MCF 10A (cell line): Measurements from ENCODE around the gene RBPJL. TPM values are rescaled to one million over a fixed set of nuclear protein-coding genes. Genes with fewer than 3 reads are reported as not detected.

Experiments
- BruUV-seq: library from RNA; stranded (reverse); fragments of 400-500 nt; replicated peaks from 2 replicates; lab custom pipeline; 2021; lab: Mats Ljungman, UMichigan
- CTCF ChIA-PET: fragments of 300-600 bp; sonication (Branson Sonifier 250); formaldehyde crosslinking; extraction: SDS; loops from one replicate; lab custom pipeline; 2021; ENCODE audit warnings: antibody characterized with exemption, inconsistent platforms; lab: Yijun Ruan, JAX
- POLR2A ChIA-PET: fragments of 300-600, 350-650 bp; sonication (Branson Sonifier 250); formaldehyde crosslinking; extraction: SDS; loops from one replicate; lab custom pipeline; 2020; ENCODE audit warnings: antibody characterized with exemption, inconsistent platforms; lab: Yijun Ruan, JAX
- DNase-seq: peaks from one replicate; pipeline ENCODE4 v3.0.0-alpha.2; 2018; ENCODE audit not compliant: unreplicated experiment
- H3K27ac Mint-ChIP-seq: one replicate; pipeline ENCODE4 v1.8.0; 2022; ENCODE audit warnings: mild to moderate bottlenecking, low read depth, mixed read lengths; ENCODE audit not compliant: unreplicated experiment
- H3K27me3 Mint-ChIP-seq: one replicate; pipeline ENCODE4 v1.8.0; 2022; ENCODE audit warnings: mixed read lengths; ENCODE audit not compliant: insufficient read depth, unreplicated experiment
- H3K36me3 Mint-ChIP-seq: one replicate; pipeline ENCODE4 v1.8.0; 2022; ENCODE audit warnings: mild to moderate bottlenecking, moderate library complexity, mixed read lengths; ENCODE audit not compliant: insufficient read depth, unreplicated experiment
- H3K4me1 Mint-ChIP-seq: one replicate; pipeline ENCODE4 v1.8.0; 2022; ENCODE audit warnings: mixed read lengths; ENCODE audit not compliant: insufficient read depth, unreplicated experiment
- H3K4me3 Mint-ChIP-seq: one replicate; pipeline ENCODE4 v1.8.0; 2022; ENCODE audit warnings: mild to moderate bottlenecking, moderate library complexity, mixed read lengths; ENCODE audit not compliant: unreplicated experiment
- H3K9me3 Mint-ChIP-seq: one replicate; pipeline ENCODE4 v1.8.0; 2022; ENCODE audit warnings: mixed read lengths; ENCODE audit not compliant: unreplicated experiment
- intact Hi-C: fragments of 100-400 bp; cut with micrococcal nuclease; formaldehyde crosslinking; loops from 2 replicates; pipeline ENCODE4 v1.14.1; 2022
- total RNA-seq: library from RNA; stranded (reverse); gene quantifications from 2 replicates; pipeline ENCODE4 v1.2.3, GENCODE V29; 2022
- TF ChIP-seq, protein P1 (sequence below): fragments of 200-600 bp; IDR thresholded peaks from one replicate; pipeline ENCODE4 v1.8.0; 2022; ENCODE audit warnings: antibody characterized with exemption, mild to moderate bottlenecking; ENCODE audit not compliant: unreplicated experiment

The RBPJL gene
- total RNA-seq, 1 experiment from 2014 or later = not detected

DNA sequence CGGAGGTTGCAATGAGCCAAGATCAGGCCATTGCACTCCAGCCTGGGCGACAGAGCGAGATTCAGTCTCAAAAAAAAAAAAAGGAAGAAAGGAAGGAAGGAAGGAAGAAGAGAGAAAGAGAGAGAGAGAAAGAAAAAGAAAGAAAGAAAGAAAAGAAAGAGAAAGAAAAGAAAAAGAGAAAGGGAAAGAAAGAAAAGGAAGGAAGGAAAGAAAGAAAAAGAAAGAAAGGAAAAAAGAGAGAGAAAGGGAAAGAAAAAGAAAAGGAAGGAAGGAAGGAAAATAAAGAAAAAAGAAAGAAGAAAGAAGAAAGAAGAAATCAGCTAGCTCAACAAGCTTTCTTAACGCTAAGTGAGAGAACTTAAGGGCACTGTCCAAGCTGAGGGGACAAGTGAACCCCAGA lies 9.0 kb downstream of the RBPJL start:
- no peak for DNase-seq
- no peak overlapping the region for H3K27ac Mint-ChIP-seq
- H3K9me3 Mint-ChIP-seq = no peaks in the 10 kb centered on the region
- no peaks in the 10 kb centered on the region for H3K27me3 Mint-ChIP-seq
- BruUV-seq = no TSS peak
- TF ChIP-seq, protein P1, sequence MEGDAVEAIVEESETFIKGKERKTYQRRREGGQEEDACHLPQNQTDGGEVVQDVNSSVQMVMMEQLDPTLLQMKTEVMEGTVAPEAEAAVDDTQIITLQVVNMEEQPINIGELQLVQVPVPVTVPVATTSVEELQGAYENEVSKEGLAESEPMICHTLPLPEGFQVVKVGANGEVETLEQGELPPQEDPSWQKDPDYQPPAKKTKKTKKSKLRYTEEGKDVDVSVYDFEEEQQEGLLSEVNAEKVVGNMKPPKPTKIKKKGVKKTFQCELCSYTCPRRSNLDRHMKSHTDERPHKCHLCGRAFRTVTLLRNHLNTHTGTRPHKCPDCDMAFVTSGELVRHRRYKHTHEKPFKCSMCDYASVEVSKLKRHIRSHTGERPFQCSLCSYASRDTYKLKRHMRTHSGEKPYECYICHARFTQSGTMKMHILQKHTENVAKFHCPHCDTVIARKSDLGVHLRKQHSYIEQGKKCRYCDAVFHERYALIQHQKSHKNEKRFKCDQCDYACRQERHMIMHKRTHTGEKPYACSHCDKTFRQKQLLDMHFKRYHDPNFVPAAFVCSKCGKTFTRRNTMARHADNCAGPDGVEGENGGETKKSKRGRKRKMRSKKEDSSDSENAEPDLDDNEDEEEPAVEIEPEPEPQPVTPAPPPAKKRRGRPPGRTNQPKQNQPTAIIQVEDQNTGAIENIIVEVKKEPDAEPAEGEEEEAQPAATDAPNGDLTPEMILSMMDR = no peak
- intact Hi-C loops = no loop called here
- ChIA-PET POLR2A (interaction anchor here (0.6 kb wide), 2 partner anchors 11 to 119 kb away, joined by 3 read pairs; no protein-coding TSS in a partner anchor), CTCF (interaction anchor here (0.6 to 5.0 kb wide), 11 partner anchors 14 to 456 kb away, joined by 3 to 66 read pairs (median 4); partner anchors contain the start of gene SYS1)
- H3K4me3 Mint-ChIP-seq = no peak overlapping the region
- H3K4me1 Mint-ChIP-seq = peaks cover 6% of the 10 kb centered on the region
- no peaks in the 10 kb centered on the region for H3K36me3 Mint-ChIP-seq

DNA sequence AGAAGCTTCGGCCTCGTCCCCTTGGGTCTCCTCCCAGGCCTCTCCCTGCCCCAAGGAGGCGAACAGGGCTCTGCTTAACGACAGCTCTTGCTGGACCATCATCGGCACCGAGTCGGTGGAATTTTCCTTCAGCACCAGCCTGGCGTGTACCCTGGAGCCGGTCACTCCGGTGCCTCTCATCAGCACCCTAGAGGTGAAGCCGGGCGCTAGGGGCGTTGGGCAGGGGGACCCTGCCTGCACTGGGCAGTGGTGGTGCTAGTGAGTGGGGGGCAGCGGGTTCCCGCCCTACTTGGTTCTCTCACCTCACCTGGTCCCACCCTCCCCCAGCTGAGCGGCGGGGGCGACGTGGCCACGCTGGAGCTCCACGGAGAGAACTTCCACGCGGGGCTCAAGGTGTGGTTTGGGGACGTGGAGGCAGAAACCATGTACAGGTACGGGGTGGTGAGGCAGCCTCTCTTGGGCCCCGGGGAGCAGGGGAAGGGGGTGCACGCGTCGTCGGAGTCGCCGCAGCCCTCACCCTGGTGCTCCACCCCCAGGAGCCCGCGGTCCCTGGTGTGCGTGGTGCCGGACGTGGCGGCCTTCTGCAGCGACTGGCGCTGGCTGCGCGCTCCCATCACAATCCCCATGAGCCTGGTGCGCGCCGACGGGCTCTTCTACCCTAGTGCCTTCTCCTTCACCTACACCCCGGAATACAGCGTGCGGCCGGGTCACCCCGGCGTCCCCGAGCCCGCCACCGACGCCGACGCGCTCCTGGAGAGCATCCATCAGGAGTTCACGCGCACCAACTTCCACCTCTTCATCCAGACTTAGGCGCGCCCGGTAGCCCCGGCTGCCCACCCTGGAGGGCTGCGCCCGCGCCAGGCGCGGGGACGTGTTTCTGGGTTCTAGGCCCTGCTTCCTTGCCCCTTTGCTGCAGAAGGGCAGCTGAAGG lies 9.8 kb downstream of the RBPJL start:
- Mint-ChIP-seq H3K36me3 (no peaks in the 10 kb centered on the region), H3K9me3 (no peaks in the 10 kb centered on the region), H3K4me3 (no peak overlapping the region), H3K27ac (no peak overlapping the region), H3K27me3 (no peaks in the 10 kb centered on the region), H3K4me1 (peaks cover 6% of the 10 kb centered on the region)
- intact Hi-C loops = no loop called here
- DNase-seq = no peak
- BruUV-seq = no TSS peak
- ChIA-PET POLR2A (interaction anchor here (0.6 kb wide), 1 partner anchor 11 kb away, joined by 3 read pairs; no protein-coding TSS in a partner anchor), CTCF (interaction anchor here (0.6 to 5.3 kb wide), 14 partner anchors 19 to 455 kb away, joined by 3 to 113 read pairs (median 4); partner anchors contain the start of genes PIGT and SYS1)
- TF ChIP-seq, protein P1 = no peak

- Mint-ChIP-seq H3K36me3 (no peaks in the 10 kb centered on the region), H3K9me3 (no peaks in the 10 kb centered on the region), H3K27ac (no peak overlapping the region), H3K27me3 (no peaks in the 10 kb centered on the region), H3K4me3 (no peak overlapping the region), H3K4me1 (peaks cover 6% of the 10 kb centered on the region)
- no TSS peak for BruUV-seq
- CTCF ChIA-PET = interaction anchor here (0.5 to 7.6 kb wide), 23 partner anchors 9 to 1126 kb away, joined by 3 to 158 read pairs (median 5); partner anchors contain the start of genes PIGT and SYS1
- POLR2A ChIA-PET = interaction anchor here (0.7 to 37.4 kb wide), 5 partner anchors 42 to 461 kb away, joined by 3 to 1328 read pairs (median 7); partner anchors contain the start of genes PIGT, SDC4 and SYS1
- TF ChIP-seq, protein P1 = no peak
- intact Hi-C loops = loop anchor here (2.0 kb wide), 1 partner anchor 45 kb away; the partner anchor contains the start of gene SYS1
- no peak for DNase-seq
Measured at GRCh38 chr20:45317826-45318225, 11.2 kb downstream of the RBPJL start.
